HG03378 (cell line): ENCODE data around the gene NFATC3.

Experiments used
- ATAC-seq: cut with Tn5 transposase; IDR thresholded peaks from one replicate; pipeline ENCODE4 v1.9.1; 2021; ENCODE audit warnings: mild to moderate bottlenecking, moderate library complexity; ENCODE audit not compliant: unreplicated experiment

NFATC3 gene

DNA sequence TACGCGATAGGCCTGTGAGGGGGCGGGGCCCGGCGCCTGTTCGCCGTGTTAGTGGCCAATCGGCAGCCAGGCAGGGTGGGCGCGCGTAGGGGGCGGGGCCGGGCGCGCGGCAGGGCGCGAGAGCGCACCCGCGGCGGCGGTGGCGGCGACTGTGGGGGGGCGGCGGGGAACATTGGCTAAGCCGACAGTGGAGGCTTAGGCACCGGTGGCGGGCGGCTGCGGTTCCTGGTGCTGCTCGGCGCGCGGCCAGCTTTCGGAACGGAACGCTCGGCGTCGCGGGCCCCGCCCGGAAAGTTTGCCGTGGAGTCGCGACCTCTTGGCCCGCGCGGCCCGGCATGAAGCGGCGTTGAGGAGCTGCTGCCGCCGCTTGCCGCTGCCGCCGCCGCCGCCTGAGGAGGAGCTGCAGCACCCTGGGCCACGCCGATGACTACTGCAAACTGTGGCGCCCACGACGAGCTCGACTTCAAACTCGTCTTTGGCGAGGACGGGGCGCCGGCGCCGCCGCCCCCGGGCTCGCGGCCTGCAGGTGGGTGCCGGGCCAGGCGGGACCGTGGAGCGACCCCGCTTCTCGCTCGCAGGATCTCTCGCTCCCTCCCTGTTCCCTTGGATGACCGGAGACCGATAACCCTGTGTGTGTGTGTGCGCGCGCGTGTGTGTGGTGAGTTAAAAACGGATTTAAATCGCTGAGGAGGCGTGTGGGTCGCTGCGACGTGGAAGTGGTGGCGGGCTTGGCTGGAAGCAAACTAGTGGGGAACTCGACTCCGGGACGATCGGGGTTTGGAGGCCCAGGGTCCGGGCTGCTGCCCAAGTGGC is at the start of gene NFATC3:
NFATC3 (plus strand) TSS at position 112 of the 813 bp plus-strand sequence; CDS start at position 424, 312 bp downstream.
- ATAC-seq = peak; percentile 18

DNA sequence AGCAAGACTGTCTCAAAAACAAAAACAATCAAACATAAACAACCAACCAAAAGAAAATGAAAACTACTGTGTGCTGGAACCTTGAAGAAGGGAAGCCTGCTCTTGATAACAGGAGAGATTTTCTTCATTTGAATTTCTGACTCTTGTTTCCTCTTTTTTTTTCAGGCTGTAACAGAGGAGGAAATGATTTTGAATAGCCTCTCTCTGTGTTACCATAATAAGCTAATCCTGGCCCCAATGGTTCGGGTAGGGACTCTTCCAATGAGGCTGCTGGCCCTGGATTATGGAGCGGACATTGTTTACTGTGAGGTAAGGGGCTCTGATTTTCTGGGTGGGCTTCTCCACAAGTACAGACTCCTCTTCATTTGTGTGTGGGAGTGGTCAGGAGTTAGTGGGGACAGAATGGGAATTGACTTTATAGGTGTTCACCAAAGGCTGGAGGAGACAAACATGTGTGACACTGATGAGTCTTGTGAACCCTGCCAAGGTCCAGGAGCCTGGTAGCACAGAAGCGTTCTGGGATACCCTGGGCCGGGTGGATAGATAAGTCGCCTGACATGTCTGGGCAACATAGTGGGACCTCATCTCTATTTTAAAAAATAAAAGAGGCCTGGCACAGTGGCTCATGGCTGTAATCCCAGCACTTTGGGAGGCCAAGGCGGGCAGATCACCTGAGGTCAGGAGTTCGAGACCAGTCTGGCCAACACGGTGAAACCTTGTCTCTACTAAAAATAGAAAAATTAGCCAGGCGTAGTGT is 47.2 kb upstream of the NFATC3 start:
- ATAC-seq = no peak

DNA sequence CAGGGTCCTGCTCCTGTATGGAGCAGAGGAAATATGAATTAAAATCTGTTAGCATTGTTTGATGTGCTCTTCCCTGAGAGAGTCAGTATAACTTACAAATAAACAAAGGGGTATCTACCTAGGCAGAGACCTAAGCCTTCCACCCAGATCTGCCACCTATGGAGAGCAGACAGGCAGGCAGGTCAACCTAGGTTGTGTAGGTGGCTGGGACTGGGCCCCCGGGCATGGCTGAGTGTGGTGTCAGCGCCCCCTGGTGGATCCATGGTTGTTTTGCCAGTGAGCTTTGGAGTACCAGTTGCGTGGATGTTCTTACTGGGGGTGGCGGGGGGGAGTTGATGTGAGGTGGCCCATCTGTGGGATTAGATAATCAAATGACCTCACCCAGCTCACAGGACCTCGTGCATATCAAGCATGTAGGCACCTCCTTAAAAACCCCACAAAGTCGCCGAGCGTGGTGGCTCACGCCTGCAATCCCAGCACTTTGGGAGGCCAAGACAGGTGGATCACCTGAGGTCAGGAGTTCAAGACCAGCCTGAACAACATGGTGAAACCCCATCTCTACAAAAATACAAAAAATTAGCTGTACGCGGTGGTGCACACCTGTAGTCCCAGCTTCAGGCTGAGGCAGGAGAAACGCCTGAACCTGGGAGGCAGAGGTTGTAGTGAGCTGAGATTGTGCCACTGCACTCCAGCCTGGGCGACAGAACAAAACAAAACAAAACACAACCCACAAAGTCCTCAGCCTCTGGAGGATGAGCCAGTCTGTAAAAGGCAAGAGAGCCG is 44.5 kb upstream of the NFATC3 start:
- no peak for ATAC-seq

DNA sequence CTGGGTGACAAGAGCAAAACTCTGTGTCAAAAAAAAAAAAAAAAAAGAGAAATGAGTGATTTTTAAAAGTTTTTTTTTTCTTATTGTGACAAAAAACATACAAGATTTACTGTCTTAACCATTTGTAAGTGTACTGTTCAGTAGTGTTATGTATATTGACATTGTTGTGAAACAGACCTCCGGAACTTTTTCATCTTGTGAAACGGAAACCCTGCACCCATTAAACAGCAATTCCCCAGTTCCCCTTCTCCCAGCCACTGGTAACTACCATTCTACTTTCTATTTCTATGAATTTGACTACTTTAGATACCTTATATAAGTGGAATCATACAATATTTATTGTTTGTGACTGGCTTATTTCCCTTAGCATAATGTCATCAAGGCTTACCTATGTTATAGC is 43.4 kb upstream of the NFATC3 start:
- no peak for ATAC-seq

DNA sequence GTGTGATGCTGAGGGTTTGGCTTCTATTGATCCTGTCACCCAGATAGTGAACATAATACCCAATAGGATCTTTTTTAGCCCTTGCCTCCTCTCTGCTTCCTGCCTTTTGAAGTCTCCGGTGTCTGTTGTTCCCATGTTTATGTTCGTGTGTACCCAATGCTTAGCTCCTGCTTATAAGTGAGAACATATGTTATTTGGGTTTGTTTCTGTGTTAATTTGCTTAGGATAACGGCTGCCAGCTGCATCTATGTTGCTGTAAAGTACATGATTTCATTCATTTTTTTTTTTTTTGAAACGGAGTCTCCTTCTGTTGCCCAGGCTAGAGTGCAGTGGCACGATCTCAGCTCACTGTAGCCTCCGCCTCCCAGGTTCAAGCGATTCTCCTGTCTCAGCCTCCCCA is 39.1 kb upstream of the NFATC3 start:
- no peak for ATAC-seq

DNA sequence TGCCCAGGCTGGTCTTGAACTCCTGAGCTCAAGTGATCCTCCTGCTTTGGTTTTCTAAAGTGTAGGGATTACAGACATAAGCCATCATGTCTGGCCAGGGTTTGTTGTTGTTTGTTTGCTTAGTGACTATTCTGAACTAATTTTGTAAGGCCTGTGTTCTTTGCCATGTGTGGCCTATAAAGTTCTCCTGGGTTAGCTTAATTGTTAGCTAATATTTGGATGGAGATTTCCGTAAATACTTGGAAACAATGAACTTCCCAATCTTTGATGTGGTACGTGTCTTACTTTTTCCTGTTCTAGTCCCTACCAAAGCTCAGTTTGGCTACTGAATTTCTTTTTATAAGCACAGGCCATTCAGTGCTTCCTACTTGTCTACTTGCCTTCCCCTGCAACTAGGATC is 37.2 kb upstream of the NFATC3 start:
- no peak for ATAC-seq

DNA sequence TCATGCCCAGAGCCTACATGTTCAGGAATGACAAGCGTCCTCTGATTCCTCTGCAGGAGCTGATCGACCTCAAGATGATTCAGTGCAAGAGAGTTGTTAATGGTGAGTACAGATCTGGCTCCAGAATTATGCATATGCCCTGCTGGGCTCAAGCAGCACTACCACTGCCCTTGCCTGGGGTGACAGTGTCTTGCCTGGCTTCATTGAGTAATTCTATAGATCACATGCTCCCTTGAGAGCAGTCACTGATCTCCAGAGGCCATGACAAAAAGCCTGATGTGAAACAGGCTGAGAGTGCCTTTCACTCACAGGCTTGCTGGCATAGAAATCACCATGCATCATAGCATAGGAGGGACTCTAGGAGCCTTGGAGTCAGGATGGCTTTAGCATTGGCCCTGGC is 35.7 kb upstream of the NFATC3 start:
- no peak for ATAC-seq

DNA sequence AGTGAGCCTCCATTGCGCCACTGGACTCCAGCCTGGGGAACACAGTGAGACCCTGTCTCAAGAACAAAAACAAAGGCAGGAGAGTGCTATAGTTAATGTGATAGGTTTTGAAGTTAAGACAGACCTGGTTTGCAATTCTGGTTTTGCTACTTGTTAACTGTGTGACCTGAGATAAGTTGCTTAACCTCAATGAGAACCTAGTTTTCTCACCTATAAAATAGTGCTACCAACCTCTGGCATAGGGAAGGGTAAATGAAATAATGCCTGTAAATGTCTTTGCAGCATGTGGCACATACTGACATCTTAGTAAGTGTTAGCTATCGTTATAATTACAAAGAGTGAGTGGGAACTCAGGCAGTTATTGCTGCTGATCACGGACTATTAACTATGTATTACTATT is 29.8 kb upstream of the NFATC3 start:
- no peak for ATAC-seq

DNA sequence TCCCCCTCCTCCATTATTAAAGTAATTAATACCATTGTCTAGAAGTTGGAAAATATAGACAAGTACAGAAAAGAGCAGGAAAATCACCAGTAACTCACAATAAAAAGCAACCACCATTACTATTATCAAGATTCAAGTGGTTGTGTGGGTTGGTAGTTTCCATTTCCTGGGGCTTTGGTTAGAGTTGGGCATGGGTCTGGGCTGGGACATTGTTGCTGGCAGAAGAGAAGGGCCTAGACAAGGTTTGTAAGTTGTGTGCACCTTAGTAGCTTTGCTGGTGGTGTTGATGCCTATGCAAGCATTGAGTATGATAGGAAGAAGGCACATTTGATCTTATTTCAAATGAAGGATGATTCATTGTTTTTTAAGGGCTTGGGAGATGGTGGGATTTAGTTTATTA is 25.4 kb upstream of the NFATC3 start:
- no peak for ATAC-seq

DNA sequence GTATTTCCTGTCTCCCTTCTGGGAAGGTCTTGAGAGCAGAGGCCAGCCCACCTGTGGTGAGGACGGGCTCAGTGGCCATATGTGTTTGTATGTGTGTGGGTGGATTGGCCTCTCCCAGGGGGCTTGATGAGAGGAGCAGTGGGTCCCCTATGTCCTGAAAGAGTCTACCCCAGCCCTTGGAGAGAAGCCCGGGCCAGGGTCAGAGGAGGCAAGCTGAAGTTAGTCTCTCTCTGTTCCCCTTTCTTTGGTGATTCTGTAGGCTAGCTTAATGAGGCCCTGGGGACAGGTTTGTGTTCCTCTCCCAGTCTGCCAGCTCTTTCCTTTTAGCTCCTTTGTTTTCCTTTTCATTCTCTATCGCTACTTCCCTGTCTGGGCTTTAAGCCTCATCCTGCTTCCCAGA is 23.8 kb upstream of the NFATC3 start:
- ATAC-seq = no peak

DNA sequence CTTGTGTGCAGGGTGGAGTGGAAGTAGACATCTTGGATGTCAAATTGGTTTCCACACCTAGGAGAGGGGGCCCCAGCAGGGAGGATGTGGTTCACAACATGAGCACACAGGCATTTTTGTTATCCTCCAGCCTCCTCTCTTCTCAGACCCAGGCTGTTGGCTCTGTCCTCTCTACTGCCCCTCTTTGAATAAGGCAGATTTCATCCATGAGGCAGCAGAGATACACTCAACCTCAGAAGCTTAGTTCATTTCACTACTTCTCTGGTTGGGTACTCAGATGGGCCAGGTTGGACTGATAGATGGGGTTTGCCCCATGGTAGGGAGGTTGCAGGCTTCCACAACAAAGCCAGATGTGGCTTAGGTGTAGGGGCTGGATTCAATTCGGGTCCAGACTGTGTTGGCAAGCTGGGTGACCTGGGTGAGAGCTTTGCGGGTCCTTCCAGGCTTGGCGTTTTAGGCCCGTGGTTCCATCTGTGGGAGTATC is 22.2 kb upstream of the NFATC3 start:
- no peak for ATAC-seq

DNA sequence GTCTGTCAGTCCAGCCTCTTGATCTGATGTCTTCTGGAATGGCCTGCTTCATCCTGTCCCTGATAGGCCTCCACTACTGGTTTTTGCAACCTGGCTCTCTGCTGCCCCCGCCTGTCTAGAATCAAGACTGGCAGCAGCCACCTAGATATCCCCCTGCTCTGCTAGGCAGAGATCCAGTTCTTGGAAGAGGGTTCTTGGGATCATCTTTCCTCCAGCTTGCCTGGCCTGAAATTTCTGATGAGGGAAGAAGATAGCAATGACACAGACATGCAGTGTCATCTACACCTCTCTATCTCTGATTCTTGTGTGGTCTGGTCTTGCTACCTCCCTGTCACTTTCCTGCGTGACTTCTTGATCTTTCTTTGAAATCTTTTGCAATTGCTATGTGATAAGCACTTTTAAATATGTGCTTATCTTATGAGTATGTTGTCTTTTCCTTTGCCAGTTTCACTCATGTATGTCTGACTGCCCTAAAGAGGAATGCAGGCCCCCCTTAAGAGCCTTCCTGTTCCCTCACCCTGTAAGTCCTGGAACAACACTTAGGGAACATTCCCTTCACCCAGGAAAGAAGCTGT is 20.3 kb upstream of the NFATC3 start:
- no peak for ATAC-seq

DNA sequence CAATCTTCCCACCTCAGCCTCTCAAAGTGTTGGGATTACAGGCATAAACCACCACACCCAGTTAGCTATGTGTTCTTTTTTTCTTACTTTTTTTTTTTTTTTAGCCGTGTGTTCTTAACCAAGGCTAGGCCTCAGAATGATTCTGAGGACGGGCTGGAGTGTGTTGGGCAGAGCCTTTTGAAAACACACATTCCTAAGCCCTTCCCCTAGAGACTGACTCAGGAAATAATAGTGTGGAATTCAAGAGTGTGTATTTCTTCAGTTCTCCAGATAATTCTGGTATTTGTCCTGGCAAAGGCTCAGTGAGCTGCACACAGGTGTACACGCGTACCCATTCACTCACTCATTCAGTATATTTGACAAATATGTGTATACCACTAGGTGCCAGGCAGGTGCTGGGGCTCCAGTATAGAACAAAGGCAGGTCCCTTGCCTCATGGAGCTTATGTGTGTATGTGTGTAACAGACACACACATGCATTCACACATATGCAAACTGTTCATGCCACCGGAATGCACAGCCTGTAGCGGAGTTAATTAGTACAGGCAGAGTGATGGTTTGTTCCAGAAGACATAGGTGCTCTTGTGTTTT is 19.4 kb upstream of the NFATC3 start:
- no peak for ATAC-seq

DNA sequence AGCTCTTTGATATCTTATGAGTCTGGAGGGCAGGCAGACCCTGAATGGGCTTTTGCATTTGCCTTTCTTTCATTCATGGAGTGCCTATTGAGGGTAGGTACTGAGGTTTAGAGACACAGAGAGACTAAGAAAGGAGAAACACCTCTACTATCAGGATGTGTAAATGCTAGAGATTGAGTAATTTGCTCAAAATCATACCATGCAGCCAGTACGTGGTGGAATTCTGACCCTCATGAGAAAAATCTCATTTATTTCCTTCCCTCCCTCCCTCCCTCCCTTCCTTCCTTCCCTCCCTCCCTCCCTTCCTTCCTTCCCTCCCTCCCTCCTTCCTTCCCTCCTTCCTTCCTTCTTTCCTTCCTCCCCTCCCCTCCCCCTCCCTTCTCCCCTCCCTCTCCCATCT is 18.4 kb upstream of the NFATC3 start:
- ATAC-seq = no peak

DNA sequence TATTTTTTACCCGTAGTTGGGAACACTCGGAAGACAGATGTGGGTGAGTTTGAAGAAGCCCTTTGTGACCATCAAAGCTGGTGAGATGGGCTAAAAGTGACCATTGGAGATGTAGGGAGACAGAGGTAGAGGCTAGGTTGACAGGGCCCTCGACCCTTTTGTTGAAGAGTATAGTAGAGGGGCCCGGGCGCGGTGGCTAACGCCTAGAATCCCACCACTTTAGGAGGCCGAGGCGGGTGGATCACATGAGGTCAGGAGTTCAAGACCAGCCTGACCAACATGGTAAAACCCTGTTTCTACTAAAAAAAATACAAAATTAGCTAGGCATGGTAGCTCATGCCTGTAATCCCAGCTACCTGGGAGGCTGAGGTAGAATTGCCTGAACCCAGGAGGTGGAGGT is 16.2 kb upstream of the NFATC3 start:
- ATAC-seq = no peak

DNA sequence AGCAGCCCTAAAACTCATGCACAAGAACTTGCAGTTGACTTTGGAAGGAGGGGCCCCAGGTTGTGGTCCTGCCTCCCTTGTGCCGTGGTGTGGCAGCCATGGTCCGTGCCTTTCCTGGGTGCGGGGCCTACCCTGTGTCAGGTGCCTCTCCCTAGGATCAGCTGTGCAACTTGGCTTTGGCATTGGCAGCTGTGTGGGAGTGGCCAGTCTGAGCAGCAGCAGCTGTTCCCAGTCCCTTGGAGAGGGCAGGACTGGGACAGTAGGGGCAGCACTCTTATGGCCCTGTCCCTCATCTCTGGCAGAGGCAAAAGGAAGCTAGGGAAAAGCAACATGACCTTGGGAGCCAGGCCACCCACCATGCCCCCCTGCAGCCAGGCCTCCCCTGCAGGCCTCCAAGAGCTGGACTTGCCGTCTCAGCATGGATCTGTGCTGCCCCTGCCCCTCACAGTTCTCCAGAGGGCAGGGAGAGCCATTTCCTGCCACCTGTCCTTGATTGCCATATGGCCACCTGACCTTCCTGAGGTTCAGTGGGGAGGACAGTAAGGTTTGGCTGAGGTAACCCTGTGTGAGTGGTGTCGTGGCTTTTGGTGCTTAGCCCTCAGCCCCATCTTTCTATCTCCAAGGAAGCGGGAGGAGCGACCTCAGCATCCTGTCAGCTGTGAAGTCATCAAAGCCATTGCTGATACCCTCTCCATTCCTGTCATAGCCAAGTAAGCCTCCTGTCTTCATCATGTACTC is 15.5 kb upstream of the NFATC3 start:
- ATAC-seq = no peak

DNA sequence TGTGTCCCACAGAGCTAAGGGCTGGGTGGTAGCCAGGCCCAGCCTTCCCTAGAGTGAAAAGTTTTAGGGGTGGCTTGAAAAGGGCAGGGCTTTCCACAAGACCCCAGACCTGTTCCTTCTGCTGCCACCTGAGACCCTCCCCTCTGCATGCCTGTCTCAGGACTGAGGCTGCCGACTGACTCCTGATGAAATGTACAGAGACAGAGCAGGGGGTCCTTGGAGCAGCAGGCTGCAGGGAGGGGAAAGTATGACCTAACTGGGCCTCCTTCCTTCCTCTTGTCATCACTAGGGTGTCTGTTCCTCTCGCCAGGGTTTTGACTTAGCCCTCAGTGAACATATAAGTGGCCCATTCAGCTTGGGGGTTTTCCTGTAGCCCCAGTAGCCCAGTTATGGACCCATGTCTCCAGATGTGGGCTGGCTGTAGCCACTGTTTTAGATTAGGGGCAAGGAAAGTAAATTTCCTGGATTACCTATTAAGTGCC is 14.9 kb upstream of the NFATC3 start:
- ATAC-seq = no peak

DNA sequence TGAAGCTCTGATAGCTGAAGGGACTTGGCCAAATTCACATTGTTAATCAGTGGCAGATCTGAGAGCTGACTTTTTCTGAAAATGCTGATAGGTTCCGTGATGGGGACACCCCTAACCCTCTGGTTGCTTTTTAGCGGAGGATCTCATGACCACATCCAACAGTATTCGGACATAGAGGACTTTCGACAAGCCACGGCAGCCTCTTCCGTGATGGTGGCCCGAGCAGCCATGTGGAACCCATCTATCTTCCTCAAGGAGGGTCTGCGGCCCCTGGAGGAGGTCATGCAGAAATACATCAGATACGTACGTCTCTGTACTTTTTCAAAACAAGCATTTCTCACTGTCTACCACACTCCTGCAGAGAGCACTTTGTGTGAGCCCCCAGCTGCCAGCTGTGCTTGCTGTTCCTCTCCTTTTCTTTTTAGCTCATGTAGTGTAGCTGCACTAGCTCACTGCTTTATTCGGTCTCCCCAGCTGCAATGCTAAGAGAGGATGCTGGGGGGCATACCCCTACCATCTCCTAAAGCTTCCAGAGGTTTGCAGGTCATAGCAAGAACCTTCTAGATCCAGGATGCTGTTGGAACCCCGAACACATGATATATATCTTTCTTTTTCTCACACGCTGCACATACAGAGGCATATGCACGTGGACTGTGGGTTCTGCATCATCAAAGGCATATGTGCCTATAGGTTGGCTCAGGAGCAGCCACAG is 14.2 kb upstream of the NFATC3 start:
- no peak for ATAC-seq

DNA sequence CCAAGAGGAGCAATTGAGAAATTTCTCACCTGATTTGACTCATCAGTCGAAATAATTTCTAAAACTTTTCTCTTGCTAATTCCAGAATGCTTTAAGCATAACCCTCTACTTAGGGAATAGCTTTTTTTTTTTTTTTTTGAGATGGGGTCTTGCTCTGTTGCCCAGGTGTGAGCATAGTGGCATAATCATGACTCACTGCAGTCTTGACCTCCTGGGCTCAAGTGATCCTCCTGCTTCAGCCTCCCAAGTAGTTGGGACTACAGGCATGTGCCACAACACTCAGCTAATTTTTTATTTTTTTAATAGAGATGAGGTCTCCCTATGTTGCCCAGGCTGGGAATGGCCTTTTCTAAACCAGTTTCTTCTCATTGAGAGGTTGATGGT is 13.7 kb upstream of the NFATC3 start:
- no peak for ATAC-seq
